HG03280 (cell line): ENCODE results near the gene PPIP5K2.
"Not testable (repeated sequence)": the region's sequence is repeated elsewhere in the genome, so short reads cannot be mapped to it uniquely, and the experiment has no call there.

Experiments
- ATAC-seq: cut with Tn5 transposase; IDR thresholded peaks from one replicate; pipeline ENCODE4 v1.9.1; 2021; ENCODE audit warnings: mild to moderate bottlenecking, moderate library complexity; ENCODE audit not compliant: unreplicated experiment

Gene PPIP5K2

DNA sequence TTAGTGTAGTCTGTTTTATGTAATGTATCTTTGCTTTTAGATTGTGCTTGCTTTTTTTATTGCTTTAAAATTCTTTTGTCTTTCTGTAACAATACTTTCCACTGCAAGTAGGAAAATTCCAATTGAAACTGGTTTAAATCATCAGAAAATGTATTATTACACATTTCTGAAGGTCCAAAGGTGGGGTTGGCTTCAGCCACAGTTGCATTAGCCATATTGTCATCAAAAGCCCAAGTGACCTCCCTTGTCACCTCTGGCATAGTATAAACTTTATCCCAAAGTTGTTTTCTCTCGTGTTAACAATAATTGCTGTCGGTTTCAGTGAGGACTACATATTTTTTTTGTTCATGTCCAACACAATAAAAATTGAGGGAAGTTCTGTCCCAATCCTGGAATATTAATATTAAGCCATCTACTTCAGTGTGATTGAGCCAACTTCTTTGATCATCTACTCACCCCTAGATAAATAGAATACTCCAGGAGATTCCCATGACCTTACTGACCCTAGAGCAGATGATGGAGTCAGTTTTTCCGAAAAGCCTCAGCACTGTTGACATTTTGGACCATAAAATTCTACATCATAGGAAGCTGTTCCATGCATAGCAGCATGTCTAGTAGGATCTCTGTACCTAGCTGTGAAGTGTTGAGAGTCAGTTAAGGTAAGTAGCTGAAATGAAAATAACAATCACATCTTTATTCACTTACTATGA lies 86.0 kb downstream of the PPIP5K2 start:
- no peak for ATAC-seq

DNA sequence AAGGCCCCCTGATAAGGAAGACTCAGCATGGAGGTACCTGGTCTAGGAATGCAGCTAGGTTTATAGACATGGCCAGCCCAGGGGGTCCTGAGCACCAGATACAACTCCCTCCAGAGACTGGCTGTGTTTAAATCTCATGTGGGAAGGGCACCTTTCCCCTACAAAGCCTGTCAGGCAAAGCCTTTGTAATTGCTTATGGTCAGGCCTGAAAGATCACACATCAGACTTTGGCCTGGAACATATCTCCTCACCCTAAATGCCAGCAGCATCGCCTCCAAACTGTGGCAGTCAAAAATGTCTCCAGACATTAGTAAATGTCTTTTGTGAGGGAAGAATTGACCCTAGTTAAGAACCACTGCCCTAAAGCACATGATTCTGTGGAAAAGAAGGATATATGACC lies 86.9 kb downstream of the PPIP5K2 start:
- ATAC-seq = no peak

DNA sequence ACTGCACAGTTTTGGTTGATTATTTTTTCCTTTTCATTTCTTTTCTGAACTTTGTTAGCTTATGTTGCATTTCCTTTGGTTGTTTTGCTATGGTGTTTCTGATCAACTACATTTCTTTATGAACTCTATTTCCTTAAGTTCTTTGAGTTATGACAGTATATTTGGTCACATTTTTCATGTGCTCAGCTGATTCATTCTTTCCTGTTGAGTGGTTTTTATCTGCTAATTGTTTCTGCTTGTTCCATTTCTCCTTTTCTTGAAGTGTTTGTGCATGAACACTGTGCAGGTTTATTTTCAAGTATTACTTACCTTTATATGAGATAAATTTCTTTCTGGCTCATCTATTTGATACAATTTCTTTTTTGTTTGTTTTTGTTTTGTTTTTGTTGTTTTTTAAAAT lies 87.6 kb downstream of the PPIP5K2 start:
- ATAC-seq = no peak

DNA sequence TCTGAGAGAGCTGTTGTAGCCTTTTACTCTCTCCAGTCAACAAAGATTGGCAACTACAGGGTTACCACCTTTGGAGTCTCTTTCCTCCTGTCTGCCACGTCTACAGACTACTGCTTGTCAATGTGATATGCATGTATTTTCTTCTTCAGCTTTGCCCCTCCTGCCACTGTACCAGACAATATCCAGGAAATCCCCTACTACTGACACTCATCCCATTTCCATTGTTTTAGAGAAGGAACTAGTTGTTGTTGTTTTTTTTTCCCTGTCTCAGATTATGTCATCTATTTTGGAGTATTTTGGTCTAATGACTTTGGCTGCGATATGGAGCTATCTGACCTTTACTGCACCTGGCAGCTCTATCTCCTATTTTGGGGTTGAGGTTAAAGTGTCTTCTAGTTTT lies 88.4 kb downstream of the PPIP5K2 start:
- ATAC-seq = no peak

DNA sequence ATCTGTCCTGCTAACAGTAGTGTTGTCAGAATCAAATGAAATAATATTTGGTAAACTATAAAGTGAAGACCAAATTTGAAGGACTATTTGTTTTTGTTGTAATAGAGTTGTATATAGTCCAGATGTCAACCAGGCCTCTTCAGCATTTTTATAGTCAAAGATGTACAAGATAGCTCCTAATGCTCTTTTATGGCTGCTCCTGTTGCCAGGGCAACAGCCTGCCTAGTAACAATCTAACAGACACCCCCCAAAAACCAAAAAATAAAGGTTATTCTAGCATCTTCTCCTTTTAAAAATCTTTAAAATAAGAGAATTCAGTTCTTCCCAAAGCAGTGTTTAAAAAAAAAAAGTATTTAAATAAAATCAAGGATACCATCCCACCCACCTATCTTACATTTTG lies 89.0 kb downstream of the PPIP5K2 start:
- no peak for ATAC-seq

DNA sequence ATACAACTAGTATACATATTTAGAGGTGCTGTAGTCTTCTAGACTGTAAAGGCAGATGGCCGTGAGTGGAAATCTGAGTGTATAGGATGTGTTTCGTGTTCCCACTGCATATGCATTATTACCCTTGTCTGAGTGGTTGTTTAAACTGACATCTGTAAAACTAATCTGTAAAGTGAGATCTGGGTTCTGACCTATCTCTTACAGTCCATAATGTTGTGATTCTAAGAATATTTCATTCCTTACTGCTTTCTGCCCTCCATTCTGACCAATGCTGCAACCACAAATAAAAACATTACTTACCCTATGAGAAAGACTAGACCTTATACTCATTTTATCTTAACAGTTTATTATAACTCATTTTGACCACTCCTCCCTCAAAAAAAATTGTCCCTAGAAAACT lies 90.9 kb downstream of the PPIP5K2 start:
- no peak for ATAC-seq

DNA sequence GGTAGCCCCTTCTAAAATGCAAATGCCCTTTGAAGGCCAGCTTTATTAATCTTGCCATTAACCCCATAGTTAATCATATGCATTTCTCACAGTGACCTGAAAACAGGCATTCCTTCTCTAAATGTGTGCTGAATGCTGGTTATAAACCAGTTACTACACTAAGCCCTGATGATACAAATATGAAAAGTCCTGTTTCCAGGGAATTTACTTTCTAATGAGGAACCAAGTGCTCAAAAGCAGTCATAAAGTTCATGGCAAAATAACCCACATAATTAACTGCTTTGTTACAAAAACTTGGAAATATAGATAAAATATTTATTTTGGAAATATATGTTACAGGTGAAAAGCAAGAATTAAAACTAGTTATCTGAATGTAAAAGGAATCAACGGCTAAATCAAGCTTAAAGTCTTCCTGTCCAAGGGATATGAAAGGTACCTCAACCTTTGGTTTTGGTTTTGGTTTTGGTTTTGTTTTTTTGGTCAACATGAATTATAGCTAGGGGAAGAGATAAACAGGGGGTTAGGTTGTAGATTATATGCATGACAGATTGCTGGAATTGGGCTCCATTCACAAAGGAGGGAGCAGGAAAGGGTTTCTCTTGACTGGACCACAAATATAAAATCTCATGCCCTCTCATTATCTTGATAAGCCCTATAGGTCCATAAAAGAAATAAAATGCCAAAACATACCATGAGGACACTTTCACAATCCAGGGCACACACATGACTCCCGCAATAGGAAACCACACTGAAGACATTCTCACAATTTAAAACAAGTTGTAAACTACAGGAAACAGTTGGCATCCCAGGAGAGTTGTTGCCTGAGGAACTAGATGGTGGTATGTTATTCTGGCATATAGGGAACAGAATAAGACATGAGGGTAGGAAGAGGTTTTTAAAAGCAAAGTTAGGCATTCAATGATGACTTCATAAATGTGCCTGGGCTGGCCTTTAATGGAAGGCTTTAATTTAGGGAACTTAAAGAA lies 91.8 kb downstream of the PPIP5K2 start:
- ATAC-seq = peak; percentile 73

DNA sequence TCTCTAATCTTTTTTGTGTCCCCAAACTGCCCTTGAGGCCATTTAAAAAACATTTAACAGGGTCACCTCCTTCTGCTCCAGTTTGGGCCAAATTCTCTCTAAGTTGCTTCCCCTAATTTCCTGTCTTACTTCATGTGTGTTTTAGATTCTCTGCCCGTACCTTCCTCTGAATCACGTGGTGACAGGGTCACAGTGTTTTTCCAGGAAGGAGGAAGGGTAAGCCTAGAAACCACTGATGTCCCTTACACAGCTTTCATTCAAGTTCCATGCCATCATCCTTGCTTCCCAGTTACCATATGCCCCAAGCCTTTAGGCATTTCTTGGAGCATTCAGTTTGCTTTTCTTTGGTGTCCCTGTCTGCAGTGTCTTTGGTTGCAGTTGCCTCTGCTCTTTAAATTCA lies 96.0 kb downstream of the PPIP5K2 start:
- no peak for ATAC-seq

DNA sequence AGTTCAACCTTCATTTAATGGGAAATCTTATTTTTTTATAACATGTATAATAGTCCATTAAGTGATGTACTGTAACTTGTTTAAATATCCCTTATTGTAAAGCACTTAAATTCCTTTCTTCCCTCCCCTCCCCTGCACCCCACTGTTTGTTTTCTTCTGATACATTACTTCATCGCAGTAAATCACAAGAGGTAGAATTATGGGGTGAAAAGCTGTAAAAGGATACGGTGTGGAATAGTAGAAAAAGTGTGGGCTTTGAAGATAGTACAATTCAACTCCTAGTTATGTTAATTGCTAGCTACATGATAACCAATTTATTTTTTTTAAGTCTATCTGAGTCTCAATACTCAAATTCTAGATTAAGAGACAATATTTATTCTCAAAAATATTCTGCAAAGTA lies 96.6 kb downstream of the PPIP5K2 start:
- no peak for ATAC-seq

DNA sequence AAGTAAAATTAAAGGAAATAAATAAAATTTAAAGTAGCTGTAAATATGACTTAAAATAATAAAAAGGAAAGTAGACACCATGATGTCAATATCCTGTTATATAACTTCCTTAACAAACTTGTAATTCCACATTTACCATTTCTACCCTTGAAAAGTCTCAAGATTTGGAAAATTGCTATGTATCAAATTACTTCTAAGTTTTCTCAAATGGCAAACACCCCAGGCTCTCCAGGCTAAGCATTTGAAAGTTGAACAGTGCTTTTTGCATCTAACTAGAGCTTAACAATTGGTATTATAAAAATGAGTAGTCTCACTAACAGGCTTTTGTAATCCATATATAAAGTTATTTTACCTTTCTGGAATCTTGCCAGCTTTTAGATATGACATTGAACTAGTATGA lies 97.0 kb downstream of the PPIP5K2 start:
- ATAC-seq = no peak

DNA sequence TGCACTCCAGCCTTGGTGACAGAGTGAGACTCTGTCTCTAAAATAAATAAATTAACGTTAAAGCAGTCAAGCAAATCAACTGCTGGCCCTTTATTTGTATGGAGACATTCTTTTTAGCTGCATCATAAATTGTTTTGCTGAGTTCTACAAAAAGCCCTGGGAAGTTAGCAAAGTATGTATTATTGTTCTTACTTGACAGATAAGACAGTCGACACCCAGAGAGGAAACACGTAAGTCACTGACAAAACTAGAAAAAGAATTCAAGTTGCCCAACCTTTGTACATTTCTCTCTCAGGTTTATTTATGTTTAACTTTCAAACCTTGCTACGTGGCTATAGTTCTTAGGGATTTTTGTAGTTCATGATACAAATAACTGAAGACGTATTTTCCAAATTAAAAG lies 98.1 kb downstream of the PPIP5K2 start:
- no peak for ATAC-seq

DNA sequence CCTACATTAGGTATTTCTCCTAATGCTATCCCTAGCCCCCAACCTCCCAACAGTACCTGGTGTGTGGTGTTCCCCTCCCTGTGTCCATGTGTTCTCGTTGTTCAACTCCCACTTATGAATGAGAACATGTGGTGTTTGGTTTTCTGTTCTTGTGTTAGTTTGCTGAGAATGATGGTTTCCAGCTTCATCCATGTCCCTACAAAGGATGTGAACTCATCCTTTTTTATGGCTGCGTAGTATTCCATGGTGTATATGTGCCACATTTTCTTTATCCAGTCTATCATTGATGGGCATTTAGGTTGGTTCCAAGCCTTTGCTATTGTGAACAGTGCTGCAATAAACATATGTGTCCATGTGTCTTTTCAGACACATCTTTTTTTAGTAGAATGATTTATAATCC lies 99.0 kb downstream of the PPIP5K2 start:
- ATAC-seq = not testable (repeated sequence)

DNA sequence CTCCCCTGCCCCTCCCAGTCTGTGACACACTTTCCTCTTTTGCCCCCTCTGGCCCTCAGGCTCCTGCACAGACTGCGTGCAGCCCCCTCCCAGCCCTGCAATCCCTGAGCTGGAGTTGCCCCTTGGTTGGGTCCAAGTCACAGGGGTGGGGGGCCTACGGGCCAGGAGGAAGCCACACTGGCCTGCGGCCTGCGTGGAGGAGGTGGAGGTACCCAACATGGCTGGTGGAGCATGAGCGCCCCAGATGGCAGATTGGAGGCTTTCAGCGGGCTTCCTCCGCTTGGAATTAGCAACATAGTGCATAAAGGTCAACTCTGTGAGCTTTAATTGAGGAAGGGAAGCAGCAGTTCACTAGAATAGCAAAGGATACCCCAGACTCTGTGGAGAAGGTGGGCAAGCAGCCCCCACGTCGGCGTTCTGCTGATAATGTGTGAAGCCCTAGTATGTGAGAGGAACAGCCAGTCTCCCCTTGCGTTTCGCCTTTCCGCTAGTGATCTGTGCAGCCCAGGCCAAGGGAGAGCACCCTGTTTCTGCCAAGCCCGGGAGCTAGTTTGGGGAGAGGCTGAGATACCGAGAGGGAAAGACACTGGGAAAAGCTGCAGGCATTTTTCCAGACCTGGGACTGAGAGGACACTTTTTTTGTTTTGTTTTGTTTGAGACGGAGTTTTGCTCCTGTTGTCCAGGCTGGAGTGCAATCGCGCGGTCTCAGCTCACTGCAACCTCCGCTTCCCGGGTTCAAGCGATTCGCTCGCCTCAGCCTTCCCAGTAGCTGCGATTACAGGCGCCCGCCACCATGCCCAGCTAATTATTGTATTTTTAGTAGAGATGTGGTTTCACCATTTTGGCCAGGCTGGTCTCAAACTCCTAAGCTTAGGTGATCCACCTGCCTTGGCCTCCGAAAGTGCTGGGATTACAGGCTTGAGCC lies 103.2 kb downstream of the PPIP5K2 start:
- no peak for ATAC-seq

DNA sequence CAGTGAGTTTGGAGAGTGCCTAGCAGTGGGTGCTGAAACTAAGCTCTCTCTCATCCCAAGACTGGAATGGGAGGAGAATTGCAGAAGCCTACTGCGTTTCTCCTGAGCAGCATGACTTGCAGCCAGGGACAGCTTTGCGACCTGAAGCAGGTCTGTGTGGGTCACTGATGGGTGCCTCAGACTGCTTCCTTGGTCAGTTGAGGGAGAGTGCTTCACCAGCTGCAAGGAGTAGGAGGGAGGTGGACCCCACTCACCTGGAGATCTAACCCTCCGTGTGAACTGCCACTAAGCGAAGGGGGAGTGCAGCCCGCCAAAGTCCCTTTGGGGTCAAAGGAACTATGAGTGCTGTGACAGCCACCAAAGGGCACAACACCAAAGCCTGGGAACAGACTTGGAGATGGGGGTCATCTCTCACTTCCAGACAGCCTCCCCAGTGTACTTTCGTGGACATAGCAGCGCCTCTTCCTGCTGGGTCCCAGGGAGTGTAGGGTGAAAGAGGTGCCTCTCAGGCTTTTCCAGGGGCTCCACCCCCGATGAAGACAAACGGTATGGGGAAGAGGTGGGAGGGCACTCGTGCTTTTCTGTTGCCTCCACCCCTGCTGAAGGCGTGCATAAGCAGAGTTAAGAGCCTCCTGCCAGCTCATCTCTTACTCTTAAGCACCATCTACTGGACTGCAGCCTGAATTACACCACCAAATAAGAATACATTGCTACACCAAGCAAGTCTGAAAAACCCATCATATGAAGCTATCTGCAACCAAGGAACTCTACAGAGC lies 104.2 kb downstream of the PPIP5K2 start:
- ATAC-seq = peak; percentile 95

DNA sequence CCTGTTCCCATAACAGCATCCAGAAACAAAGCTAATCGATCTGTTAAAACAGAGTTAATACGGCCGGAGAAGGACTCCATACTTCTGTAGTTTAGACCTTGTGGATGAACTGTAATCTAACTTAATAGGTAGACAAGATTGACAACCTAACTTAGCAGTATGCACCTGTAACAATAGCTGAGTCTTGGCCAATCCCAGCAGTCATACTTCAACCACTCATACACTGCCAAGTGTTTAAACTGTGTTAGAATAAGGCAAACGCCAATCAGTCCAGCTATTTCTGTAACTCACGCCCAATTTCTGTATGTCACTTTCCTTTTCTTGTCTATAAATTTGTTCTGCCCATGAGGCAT lies 104.8 kb downstream of the PPIP5K2 start:
- ATAC-seq = no peak

DNA sequence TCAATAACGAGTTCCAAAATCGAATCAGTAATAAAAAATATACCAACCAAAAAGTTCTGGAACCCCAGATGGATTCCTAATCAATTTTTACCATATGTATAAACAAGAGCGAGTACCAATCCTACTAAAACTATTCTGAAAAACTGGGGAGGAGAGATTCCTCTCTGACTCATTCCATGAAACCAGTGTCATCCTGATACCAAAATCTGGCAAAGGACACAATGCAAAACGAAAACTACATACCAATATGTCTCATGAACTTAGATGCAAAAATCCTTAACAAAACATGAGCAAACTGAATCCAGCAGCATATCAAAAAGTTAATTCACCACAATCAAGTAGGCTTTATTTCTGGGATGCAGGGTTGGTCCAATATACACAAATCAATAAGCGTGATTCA lies 108.0 kb downstream of the PPIP5K2 start:
- no peak for ATAC-seq

DNA sequence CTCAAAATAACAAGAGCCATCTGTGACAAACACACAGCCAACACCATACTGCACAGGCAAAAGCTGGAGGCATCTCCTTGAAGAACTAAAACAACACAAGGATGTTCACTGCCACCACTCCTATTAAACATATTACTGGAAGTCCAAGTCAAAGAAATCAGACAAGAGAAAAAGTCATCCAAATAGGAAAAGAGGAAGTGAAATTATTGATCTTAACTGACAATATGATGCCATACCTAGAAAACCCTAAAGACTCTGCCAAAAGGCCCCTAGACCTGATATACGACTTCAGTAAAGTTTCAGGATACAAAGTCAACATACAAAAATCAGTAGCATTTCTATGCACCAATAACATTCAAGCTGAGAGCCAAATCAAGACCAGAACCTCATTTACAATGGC lies 108.5 kb downstream of the PPIP5K2 start:
- no peak for ATAC-seq

DNA sequence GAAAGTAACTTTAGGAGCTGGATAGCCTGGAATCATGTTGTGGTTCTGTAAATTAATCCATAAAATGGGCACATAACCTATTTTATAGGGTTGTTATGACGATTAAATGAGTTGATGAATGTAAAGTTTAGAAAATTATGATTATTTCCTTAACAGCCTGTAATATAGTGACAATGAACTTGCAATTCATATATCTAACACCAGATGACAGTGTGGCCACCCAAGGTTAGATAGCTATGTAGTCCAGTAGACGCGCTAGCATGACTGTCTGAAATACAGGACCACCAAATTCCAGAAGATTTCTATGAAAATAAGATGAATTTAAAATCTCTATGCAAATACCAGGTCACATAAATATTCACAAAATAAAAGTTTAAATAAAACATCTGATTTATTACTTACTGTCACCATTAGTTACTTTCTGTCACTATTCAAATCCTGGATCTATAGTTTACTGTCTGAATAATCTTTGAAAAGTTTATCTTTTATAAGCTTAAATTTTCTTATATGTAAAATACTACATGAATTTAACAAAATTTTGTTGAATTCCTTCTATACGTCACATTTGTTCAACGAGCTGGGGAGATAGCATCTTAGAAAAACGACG lies 112.4 kb downstream of the PPIP5K2 start:
- peak; percentile 85 for ATAC-seq

DNA sequence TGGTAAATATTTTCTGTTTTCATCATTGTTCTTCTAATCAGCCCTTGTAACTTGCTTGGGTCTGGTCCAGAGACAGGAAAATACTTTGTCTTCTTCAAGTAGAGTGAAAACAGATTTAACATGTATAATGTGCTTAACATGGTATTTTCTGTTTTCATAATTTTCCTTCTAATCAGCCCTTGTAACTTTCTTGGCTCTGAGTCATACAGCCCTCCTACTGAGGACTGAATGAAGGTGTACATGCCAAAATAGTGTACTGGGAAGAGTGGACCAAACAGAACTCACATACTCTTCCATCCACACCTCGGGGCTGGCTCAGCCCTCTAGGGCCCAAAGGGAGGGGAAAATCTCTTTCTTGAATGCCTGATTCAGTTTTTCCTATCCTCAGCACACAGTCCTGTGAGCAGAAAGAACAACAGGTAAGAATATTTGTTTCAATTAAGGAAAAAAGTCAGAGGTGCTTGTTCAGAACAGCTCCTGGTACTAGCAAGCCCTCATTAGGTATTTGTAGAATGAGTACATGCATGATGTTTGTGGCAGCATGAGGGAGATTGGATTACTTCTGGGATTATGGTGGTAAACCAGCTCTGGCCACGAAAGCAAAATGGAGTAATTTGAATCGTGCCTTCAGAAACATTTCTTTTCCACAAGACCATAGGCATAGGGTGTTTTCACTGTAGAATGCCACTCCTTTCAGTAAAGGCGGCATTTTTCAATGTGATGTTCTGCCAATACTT lies 114.3 kb downstream of the PPIP5K2 start:
- no peak for ATAC-seq
